ENCODE measurements around the gene ELP5. TPM values are rescaled to one million over a fixed set of nuclear protein-coding genes. Genes with fewer than 3 reads are reported as not detected.
A peak's percentile ranks its signal among the peaks of the same experiment; 100 is the strongest.

The ELP5 gene
- total and polyA plus RNA-seq, 2 experiments from 2014 or later = 38.3 to 41.4 TPM

GRCh38 chr17:7218758-7219157 lies 33.3 kb upstream of the ELP5 start (continued):
- no peak for TF ChIP-seq ZNF462 (CRISPR knock-in tag; IDR thresholded peaks at IDR 0.05)
- TF ChIP-seq CTCF (conservative IDR thresholded peaks at IDR 0.05; ENCODE audit: low read depth in 2 of 2) = no peak
- no peak for TF ChIP-seq ZNF331 (CRISPR knock-in tag; IDR thresholded peaks at IDR 0.05; ENCODE audit: low read depth)
- no peak for TF ChIP-seq EZH2 (IDR thresholded peaks at IDR 0.05; ENCODE audit: low read depth, unreplicated experiment)
- no peak for TF ChIP-seq NANOG (IDR thresholded peaks at IDR 0.05; ENCODE audit: borderline replicate concordance)
- no peak for TF ChIP-seq ZNF114 (CRISPR knock-in tag; IDR thresholded peaks at IDR 0.05)

- peak overlapping the region; percentile 91 for H3K4me3 Mint-ChIP-seq
- no peak overlapping the region for H3K27ac ChIP-seq (ENCODE audit: low read depth)
- H3K9me3 Mint-ChIP-seq = no peaks in the 10 kb centered on the region; the same call in 1 of the 3 replicates
- H2AFZ ChIP-seq = peak overlapping the region; percentile 90; the same call in 1 of the 2 replicates
- no peaks in the 10 kb centered on the region for H3K9me2 ChIP-seq (ENCODE audit: insufficient read depth)
- peaks cover 49% of the 10 kb centered on the region for H3K4me1 Mint-ChIP-seq
- peaks cover 39% of the 10 kb centered on the region for H3K36me3 Mint-ChIP-seq (ENCODE audit: low read depth)
- peaks cover 22% of the 10 kb centered on the region for H4K20me1 ChIP-seq (replicated peaks; ENCODE audit: insufficient read depth)
- peaks cover 44% of the 10 kb centered on the region for H3K4me1 ChIP-seq (ENCODE audit: insufficient read depth)
- H3K79me2 ChIP-seq (replicated peaks; ENCODE audit: insufficient read depth) = peaks cover 12% of the 10 kb centered on the region
- ATAC-seq = no peak
- peak overlapping the region; percentile 92 for H3K4me2 ChIP-seq
- DNase-seq (ENCODE audit: low spot score) = no peak
- peak overlapping the region; percentile 82 for H3K27ac Mint-ChIP-seq
- no peaks in the 10 kb centered on the region for H3K27me3 ChIP-seq (ENCODE audit: insufficient read depth)
- peaks cover 49% of the 10 kb centered on the region for H3K27me3 Mint-ChIP-seq (ENCODE audit: insufficient read depth, low read depth, poor library complexity)
- H3K4me3 ChIP-seq = peak overlapping the region; percentile 83
- peaks cover 8% of the 10 kb centered on the region; the same call in 1 of the 2 replicates for H3K36me3 ChIP-seq (ENCODE audit: insufficient read depth)
- peaks cover 23% of the 10 kb centered on the region for H3F3A ChIP-seq (replicated peaks; ENCODE audit: low read depth)
- TF ChIP-seq CREB1 (CRISPR knock-in tag; IDR thresholded peaks at IDR 0.05; ENCODE audit: low read depth) (no peak), POLR2AphosphoS5 (IDR thresholded peaks at IDR 0.05; ENCODE audit: low read depth) (no peak), STAT1 (IDR thresholded peaks at IDR 0.05; ENCODE audit: unreplicated experiment) (no peak), ETS1 (IDR thresholded peaks at IDR 0.05) (no peak), REST (IDR thresholded peaks at IDR 0.05; ENCODE audit: unreplicated experiment) (no peak), ZNF114 (CRISPR knock-in tag; IDR thresholded peaks at IDR 0.05) (no peak), JUNB (IDR thresholded peaks at IDR 0.05; ENCODE audit: unreplicated experiment) (no peak), EZH2phosphoT487 (IDR thresholded peaks at IDR 0.05; ENCODE audit: unreplicated experiment) (no peak)
Measured at GRCh38 chr17:7219229-7219811, 32.7 kb upstream of the ELP5 start.

Measured in GM23338 (cell line).